HPDE6-E6E7 (cell line): ENCODE results near the gene CCDC157.
A peak's percentile ranks its signal among the peaks of the same experiment; 100 is the strongest.

Experiments
- DNase-seq: peaks from one replicate; pipeline ENCODE4 v3.0.0; 2011; ENCODE audit warnings: missing footprints; ENCODE audit errors: extremely low spot score

Gene CCDC157

DNA sequence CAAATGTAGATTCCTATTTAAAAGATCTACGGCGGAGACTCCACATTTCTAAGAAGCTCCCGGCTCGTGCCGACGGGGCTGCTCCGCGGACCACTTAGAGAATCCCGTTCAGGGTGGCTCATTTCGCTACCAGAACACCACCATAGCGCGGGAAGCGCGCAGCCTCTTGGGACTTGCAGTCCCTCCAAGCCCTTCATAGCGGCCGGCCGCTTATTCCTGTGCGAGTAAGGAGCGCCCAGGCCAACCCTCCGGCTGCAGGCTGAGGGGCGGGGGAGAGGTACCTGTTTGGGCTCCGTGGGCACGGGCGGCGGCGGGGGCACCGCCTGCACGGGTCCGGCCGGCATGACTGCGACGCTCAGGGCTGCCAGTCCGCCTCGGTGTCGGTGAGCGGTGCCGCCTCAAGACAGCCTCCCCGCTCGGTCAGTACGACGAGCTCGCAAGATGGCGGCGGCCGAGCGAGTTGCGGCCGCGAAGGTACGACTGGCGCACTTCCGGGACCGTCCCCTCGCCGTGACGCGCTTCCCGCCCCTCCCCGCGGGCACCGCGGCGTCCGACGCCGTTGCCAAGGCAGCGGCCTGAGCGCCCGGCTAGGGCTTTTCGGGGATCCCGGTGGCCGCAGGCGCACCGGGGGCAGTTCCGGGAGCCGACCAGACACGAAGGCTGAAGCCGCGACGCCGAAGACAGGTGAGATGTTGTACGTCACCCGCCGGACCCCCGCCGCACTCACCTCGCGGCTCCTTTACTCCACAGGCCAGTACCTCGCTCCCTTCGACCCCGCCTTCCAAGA lies at the start of gene CCDC157, which contains the start of gene SF3A1:
Gene CCDC157 (plus strand): TSS at position 559 of the 787 bp plus-strand sequence. CDS start 8,994 bp downstream, outside the sequence.
Gene SF3A1 (minus strand): TSS at position 446 of the 787 bp plus-strand sequence. CDS start 102 bp downstream, at position 344.
- peak; percentile 93 for DNase-seq

DNA sequence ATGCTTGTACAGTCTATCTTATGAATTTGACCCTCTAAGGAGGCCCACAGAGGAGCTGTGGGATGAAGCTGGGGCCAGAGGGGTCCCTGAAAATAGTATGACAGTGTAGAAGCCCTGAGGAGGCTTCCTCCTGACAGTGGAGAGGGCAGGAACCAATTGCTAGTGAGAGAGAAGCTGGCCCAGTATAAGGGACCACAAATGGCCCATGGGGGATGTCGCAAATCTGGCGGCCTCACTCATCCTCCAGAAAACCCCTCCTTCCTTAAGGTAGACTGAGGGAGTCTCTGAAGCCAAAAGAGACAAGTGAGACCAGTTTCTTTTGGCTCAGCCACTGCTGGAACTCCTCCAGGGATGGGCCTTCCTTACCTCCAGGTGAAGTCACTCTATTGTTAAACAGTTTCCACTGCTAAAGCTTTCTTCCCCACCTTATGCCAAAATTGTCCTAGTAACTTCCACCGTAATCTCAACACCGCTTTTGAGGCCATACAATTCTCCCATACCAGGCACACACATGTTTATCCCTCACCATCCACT lies 49.7 kb upstream of the CCDC157 start:
- no peak for DNase-seq

DNA sequence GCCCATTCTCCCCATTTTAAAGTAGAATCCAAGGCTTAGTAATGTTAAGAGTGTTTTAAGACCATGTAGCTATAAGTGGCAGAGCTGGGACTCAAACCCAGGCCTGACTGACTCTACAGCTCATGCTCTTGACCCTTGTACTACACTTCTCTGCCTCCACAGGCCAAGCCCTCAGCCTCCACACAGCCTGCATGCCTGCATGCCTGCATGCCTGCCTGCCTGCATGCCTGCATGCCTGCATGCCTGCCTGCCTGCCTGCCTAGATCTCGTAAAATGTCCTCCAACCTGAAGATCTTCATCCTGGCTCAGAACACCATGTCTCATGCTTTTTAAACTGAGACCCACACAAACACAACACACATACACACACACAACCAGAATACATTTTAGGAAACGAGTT lies 48.7 kb upstream of the CCDC157 start:
- no peak for DNase-seq

DNA sequence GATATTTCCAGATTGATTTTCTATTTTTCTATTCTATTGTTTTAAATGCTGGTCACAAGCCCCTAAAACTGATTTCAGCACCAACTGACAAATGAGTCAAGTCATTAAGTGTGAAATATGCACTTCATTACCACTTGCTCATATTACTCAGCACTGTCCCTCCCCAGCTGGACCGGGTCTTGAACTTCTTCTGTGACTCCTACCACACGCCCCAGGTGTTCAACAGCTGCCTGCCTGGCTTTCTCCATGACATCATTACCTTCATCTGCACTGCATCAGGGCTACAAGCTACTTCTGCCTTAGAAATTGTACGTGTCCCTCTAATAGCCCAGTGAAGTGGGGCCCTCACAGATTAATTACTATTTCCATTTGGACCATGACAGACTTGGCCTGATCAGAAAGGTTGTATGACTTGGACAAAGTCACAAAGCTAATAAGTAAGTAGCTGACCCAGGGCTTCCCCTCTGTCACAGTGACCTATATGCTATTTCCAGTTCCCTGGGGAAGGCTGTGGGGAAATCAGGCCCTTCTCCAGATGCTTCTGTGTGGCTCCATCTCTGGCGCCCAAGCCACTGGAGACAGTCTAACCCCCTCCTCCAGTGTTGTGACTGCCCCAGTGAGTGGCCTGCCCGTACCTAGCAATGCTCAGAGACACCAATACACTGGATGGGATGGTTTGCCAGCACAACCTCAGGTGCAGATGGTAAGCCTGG lies 48.1 kb upstream of the CCDC157 start:
- no peak for DNase-seq

DNA sequence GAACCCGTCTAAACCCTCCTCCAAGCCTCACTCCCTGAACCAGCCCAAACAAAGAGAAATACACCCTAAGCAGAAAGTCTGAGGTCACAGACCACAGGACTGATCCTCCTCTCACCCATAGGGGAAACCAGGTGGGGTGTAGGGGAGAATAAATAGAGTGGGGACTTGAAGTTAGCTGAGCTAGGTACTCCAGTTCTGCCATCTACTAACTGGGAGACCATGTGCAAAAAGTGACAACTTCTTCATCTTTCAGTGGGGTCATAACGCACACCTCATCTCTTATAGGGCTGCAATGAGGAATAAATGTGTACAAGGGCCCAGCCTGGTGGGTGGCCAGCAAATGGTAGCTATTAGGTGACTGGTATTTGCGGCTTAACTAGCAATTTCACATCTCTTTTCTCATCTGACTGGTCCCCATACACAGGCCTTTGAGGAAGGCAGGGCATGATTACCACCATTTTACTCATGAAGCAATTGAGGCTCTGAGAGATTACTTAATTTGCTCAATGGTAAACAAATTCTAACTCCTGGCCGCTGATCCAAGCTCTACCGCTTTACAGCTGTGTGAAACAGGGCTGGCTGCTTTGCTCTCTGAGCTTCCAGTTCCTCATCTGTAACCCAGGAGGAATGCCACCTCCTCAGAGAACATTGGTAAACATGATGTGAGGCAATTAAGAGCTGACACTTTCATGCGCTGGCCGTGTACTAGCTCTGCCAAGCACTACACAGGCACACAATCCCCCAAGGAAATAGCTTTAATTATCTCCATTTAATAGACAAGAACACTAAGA lies 46.7 kb upstream of the CCDC157 start:
- no peak for DNase-seq

DNA sequence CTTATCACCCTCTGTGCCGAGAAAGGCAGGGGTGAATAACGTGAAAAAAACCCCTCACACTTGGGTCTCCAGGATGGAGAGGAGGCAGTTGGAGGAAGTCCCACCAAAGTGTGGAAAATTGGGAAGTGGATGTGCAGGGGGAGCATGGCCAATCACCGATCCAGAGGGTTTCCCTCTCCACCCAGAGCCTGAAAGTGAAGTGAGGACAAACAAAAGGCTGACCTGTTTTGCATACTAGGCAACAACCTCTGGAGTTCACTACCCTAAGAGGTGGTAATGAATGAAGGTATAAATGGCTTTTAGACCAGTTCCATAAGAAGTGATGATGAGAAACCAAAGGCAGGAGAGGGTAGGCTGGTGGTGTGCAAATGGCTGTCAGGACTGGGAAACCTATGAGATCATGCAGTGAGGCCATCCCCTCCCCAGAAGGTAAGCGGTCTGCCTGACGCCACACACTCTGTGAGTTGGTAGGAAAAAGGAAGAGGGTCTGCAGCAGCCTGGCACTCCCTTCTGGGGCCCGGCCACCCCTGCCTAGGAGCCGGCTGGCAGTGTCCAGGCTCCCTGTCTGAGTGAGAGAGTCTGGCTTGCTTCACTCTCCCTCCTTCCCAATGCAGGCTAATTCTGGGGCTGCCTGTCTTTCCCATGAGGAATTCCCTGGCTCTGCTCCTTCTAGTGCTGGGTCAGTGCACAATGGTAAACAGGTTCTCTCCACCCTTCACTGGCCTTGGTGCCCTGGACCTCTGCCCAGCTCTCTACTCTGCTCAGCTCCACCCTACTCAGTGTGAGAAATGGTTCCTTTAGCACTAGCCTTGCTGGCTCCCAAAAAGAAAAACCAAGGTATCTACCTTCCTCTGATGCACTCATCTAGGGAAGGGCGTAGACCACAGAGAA lies 45.7 kb upstream of the CCDC157 start:
- no peak for DNase-seq

DNA sequence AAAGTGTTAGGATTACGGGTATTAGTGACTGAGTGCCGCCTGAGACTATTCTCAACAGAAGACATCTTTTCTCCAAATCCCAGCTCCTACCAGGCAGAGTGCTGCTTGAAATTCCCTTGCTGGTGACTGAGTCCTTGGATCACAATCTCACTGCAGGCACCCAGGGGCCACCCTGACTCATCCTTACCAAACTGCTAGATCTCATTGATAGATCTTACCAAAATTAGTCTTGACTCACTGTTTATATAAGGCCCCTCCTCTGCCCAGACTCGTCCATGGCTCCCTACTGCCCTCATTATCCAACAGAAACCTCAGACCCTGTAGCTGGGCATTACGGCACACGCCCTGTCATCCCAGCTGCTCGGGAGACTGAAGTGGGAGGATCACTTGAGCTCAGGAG lies 44.8 kb upstream of the CCDC157 start:
- peak; percentile 84 for DNase-seq

DNA sequence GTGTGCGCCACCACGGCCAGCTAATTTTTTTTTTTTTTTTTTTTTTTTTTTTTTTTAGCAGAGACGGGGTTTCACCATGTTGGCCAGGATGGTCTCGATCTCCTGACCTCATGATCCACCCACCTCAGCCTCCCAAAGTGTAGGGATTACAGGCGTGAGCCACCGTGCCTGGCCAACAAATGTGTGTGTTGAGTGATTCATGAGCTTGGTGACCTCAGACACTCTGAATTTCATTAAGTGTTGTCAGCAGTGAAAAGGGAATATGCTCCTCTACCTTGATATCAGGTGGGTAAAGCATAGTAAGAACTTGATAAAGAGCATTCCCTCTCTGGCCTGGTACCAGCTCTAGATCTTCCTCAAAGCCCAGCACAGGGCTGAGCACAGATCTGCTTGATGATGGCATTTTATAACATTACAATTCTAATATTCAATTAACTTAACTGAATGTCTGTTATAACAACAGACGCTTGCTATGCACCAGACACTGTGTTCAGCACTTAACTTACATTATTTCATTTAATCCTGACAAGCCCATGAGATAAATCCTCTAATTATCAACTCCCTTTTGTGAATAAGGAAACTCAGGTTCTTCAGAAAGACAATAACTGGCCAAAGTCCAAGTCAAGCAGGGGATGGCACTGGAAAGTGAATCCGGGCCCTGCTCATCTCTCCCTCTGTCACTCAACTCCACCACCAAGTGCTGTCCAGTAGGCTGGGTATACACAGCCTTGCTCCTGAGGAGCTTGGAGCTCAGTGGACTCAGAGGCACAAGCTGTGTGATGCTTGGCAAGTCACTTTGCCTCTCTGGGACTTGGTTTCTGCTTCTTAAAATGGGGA lies 43.1 kb upstream of the CCDC157 start:
- DNase-seq, result no peak

DNA sequence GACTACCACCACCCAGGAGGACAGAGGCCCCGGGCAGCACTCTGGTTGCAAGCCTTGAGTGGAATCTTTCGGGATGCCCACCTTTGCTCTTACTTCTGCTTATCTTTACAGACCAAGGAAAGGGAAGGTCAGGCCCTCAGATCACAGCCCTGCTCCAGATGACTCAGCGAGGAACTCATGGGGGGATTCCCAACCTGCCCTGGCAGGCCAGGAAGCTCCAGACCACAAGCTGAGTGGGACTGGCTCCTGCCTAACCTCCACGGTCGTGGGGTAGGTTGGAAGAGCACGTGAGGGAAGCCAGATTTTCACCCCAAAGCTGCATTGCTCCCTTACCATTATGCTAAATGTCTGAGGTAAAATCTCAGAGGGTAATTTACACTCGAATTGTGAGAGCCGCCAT lies 41.9 kb upstream of the CCDC157 start:
- DNase-seq, result no peak

DNA sequence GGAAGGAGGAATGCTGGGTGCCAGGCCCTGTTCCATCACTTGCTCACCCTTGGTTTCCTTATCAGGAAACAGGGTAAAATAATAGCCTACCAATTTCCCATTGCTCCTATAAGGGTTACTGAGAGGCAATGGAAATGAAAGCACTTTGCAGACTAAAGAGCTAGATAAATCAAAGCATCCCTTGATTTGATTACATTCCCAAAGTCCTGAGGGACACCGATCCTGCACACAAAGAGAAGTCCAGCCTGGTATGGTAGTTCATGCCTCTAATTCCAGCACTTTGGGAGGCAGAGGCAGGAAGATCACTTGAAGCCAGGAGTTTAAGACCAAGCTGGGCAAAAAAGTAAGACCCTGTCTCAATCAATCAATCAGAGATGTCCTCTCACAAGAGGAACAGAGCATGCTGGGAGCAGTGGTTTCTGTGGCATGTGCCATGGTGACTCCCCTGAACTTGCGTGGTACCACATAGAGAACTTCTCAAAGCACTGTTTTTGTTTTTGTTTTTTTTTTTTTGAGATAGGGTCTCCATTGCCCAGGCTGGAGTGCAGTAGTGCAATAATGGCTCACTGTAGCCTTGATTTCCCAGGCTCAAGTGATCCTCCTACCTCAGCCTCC lies 40.7 kb upstream of the CCDC157 start:
- no peak for DNase-seq

DNA sequence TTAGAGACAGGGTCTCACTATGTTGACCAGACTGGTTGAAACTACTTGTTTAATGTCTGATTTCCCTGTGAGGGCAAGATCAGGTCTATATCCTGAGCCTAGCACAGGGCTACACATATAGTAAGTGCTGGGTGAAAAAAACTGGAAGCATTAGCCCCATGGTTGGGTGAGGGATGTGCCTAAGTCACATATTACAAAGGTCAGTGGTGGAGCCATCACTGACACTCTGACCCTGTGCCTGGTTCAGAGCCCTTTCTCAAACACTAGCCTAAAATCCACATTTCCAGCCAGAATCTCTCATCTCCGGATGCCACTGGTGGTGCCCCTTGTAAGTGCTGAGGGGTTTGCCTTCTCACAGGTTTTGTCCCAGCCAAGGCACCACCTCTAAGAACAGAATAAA lies 39.0 kb upstream of the CCDC157 start:
- no peak for DNase-seq

DNA sequence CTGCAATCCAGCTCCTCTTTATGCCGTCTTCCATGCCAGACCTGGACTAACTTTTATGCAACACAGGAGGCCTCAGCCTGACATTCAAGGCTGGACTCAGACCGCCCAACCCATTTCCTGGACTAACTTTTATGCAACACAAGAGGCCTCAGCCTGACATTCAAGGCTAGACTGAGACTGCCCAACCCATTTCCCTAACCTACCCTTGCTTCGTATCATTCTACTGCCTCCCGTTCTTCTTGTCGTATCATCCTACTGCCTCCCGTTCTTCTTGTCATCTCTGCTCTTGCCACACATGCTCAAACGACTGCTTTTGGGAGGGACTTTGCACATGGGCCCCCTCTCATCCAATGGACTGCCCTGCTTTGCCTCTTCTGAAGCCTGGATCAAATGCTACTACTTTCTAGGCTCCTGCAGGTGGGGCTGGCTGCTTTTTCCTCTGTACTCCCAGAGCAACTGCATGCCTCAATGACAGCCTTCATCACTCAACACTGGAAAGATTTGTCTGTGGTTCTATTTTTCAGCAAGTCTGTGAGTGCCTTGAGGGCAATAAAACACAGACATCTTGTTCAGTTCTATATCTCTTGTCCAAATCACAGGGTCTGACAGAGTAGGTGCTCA lies 37.9 kb upstream of the CCDC157 start:
- DNase-seq, result no peak

DNA sequence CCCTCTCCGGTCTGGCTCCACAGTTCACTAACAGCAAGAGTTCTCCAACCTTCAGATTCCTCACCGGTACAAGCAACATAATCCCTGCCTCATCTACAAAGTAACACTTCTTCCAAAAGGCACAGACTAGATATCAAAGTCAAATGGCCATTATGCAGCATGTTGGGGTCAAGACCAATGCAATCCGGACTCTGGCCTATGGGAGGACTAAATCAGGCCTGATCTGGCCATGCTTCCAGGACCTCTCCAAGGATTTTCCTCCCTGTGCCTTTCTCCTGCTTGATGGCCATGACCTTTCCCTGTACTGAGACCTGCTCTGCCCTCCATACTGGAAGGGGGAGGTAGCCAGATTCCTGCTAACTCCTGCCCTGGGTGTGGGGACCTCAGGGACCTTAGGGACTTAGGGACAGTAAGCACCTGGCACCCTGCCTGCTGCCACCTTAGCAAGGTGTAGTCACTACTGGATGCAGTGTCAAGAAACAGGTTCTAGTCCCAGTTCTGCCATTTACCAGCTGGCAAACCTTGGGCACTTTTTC lies 36.7 kb upstream of the CCDC157 start:
- DNase-seq, result no peak

DNA sequence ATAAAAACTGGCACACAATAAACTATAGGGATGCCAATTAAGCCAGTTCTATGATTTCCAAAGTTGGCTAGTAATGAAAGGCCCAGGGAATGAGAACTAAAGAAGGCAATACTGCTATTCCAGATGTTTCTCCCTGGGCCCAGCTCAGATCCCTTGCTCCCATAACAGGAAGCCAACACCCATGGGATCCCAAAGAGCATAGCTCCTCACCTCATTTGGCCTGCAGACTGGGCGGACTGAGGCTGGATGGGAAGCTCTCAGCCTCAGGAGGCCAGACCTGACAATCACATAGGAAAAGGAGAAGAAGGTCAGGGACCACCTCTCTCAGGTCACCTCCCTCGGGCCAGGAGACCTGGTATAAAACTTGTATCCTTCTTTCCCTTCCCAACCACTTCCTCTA lies 35.3 kb upstream of the CCDC157 start:
- DNase-seq, result no peak

DNA sequence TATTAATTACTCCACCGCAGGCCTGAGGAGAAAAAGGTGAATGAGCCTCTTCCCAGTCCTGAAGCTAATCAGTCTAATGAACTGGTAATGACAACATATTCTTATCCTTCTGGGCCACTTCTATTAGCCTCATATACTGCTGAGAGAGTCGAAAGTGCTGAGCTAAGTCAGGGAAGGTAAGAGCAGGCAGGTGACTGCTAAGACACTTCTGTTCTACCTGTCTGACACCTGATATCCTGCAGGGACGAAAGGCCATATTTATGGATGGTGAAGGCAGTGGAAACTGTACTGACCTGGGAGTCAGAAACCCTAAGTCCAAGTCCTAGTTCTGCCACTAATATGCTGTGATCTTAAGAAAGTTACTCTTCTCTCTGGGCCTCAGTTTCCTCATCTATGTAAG lies 33.6 kb upstream of the CCDC157 start:
- DNase-seq, result no peak

DNA sequence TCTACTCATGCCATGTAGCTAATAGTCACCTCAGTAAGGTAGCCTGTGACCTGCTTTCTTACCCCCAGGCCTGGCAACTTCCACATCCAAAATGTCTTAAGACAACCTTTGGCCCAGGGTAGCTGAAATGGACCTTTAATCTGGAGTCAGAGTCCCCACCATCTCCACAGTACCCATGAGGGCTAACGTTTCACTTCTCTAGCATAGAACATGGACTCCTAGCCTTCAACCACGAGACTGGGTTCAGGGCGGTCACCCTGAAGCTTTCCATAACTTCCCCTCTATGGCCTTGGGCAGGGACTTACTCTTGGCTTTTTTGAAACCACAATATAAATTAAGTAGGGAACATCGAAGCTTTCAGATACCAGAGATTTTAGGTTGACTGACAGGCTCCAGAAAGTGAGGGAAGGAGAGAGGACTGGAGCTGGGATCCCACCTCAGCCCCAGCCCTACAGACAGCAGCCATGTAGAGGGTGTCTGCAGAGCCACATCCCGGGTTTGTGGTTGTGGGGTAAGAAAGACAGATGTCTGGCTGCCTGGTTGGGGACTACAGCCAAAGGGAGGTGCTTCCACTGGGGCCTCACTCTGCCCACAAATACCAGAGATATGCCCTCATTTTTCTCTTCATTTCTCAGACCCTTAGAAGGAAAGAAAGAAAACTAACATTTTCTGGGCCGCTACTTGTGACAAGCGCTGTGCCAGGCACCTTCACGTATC lies 32.6 kb upstream of the CCDC157 start:
- DNase-seq, result no peak

DNA sequence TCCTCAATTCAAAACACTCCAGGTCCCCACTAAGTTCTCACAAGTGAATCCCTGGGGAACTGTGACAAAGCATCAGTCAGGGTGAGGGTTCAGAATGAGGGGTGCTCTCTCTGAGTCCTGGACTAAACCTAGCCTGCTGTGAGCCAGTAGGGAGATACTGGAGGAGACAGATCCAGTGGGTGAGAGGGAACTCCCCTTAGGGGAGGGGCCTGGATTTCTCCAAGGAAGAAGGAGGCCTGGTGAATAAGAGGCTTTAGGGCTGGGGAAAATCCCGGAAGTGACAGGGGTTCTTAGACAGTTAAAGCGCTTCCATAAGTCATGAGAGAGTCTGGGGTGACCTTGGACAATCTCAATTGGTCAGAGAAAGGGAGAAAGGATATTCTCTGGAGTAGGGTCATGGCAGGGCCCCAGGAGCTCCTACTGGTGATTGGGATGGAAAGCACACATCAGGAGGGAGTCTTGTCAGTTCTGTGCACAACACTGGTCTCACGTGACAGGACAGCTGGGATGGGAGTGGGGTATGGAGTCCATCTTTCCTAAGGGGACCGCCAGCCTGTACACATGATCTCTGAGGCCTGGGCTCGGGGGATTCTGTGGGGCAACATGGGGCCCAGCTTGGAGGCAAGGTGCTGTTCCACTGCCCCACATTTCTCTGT lies 31.6 kb upstream of the CCDC157 start:
- peak; percentile 87 for DNase-seq
